Tibial nerve (tissue), 4 donors: ENCODE data around the gene NOSTRIN. TPM values are rescaled to one million over a fixed set of nuclear protein-coding genes. Genes with fewer than 3 reads are reported as not detected.

Experiments used
- DNase-seq, 2 donors: peaks; one replicate each; pipeline ENCODE4 v3.0.0-alpha.2; 2019; ENCODE audit warnings: low spot score in 2 of 2
- H3K27ac ChIP-seq, 4 donors: fragments of 200-600 bp; sonication (generic) in 3 of 4; one replicate each; pipeline ENCODE4 v1.5.1; 2017 to 2019; ENCODE audit warnings: mild to moderate bottlenecking in 1 of 4
- H3K27me3 ChIP-seq, 2 donors: fragments of 200-600 bp; sonication (generic) in 1 of 2; one replicate each; pipeline versions ENCODE4 v1.5.1 to v1.6.0; 2017 to 2019
- H3K36me3 ChIP-seq, 3 donors: fragments of 200-600 bp; sonication (generic); one replicate each; pipeline ENCODE4 v1.5.1; 2018 to 2019
- H3K4me1 ChIP-seq, 4 donors: fragments of 200-600 bp; sonication (generic) in 3 of 4; one replicate each; pipeline ENCODE4 v1.5.1; 2017 to 2019
- H3K4me3 ChIP-seq, 4 donors: fragments of 200-600 bp; sonication (generic) in 3 of 4; one replicate each; pipeline ENCODE4 v1.5.1; 2017 to 2019; ENCODE audit warnings: mild to moderate bottlenecking in 1 of 4, moderate library complexity in 1 of 4
- H3K9me3 ChIP-seq, 4 donors: fragments of 200-600 bp; sonication (generic) in 3 of 4; one replicate each; pipeline ENCODE4 v1.5.1; 2017 to 2019
- CTCF ChIP-seq, 5 experiments: fragments of 200-600 bp in 3 of 5; fragments of 450-650 bp in 2 of 5; sonication (generic) in 3 of 5; IDR thresholded peaks; one replicate each; pipeline ENCODE4 v1.5.1; 2016 to 2019; ENCODE audit warnings: antibody characterized with exemption in 5 of 5, mild to moderate bottlenecking in 3 of 5, moderate library complexity in 2 of 5
- EP300 ChIP-seq, 2 donors: sonication (generic); formaldehyde crosslinking; IDR thresholded peaks; one replicate each; pipeline ENCODE4 v1.6.1; 2017; ENCODE audit warnings: antibody characterized with exemption in 2 of 2, mild to moderate bottlenecking in 1 of 2
- POLR2A ChIP-seq, 2 donors: fragments of 450-650 bp; IDR thresholded peaks; one replicate each; pipeline ENCODE4 v1.6.1; 2017; ENCODE audit warnings: antibody characterized with exemption in 2 of 2, mild to moderate bottlenecking in 2 of 2, moderate library complexity in 2 of 2
- WGBS, 2 donors: methylation state at CpG; one replicate each; pipeline ENCODE4 v1.1.5; 2018; 5-methylcytosine and 5-hydroxymethylcytosine counted together
- total RNA-seq, 4 donors: library from RNA; depleted of rRNA; stranded (reverse); fragments of >200 nt; gene quantifications; one replicate each; pipeline ENCODE4 v1.1.0, GENCODE V29; 2016

NOSTRIN gene
- total RNA-seq, 4 donors from 2014 or later, result 6.3 to 42.4 (median 24.4) TPM

GRCh38 chr2:168901003-168901402 is 98.6 kb downstream of the NOSTRIN start, which contains the start of gene G6PC2:
G6PC2 (plus strand) TSS chr2:168901291; CDS start chr2:168901332, 41 bp downstream.
- Histone ChIP-seq H3K9me3 (no peaks in the 10 kb centered on the region), H3K27ac (no peak within 1 kb of the TSS), H3K4me3 (no peak within 1 kb of the TSS), H3K27me3 (no peaks in the 10 kb centered on the region), H3K36me3 (no peaks in the 10 kb centered on the region), H3K4me1 (no peaks in the 10 kb centered on the region)
- no peak for DNase-seq
- WGBS, 2 donors, result 53 to 64% methylated on average over 5 of the region's 5 CpGs
- TF ChIP-seq EP300 (IDR thresholded peaks at IDR 0.05), result no peak

GRCh38 chr2:168903888-168904287 is 101.5 kb downstream of the NOSTRIN start:
- TF ChIP-seq CTCF (IDR thresholded peaks at IDR 0.05), result no peak
- TF ChIP-seq EP300 (IDR thresholded peaks at IDR 0.05), result no peak
- no peak for TF ChIP-seq POLR2A (IDR thresholded peaks at IDR 0.05)
- H3K4me1 ChIP-seq, result no peaks in the 10 kb centered on the region
- no peaks in the 10 kb centered on the region for H3K27me3 ChIP-seq
- no peak for DNase-seq
- H3K36me3 ChIP-seq, result no peaks in the 10 kb centered on the region
- no peak overlapping the region for H3K27ac ChIP-seq
- no peak overlapping the region for H3K4me3 ChIP-seq
- no peaks in the 10 kb centered on the region for H3K9me3 ChIP-seq
- 93 to 98% methylated on average over 2 of the region's 2 CpGs for WGBS, 2 donors

GRCh38 chr2:168904358-168904757 is 101.9 kb downstream of the NOSTRIN start:
- TF ChIP-seq CTCF (IDR thresholded peaks at IDR 0.05) (no peak), EP300 (IDR thresholded peaks at IDR 0.05) (no peak), POLR2A (IDR thresholded peaks at IDR 0.05) (no peak)
- H3K27ac ChIP-seq, result no peak overlapping the region
- H3K4me1 ChIP-seq, result no peaks in the 10 kb centered on the region
- no peaks in the 10 kb centered on the region for H3K27me3 ChIP-seq
- 94 to 96% methylated on average over 3 of the region's 3 CpGs for WGBS, 2 donors
- no peak overlapping the region for H3K4me3 ChIP-seq
- no peaks in the 10 kb centered on the region for H3K9me3 ChIP-seq
- DNase-seq, result no peak
- H3K36me3 ChIP-seq, result no peaks in the 10 kb centered on the region

- H3K36me3 ChIP-seq, result no peaks in the 10 kb centered on the region
- 85 to 91% methylated on average over 8 of the region's 8 CpGs for WGBS, 2 donors
- H3K9me3 ChIP-seq, result no peaks in the 10 kb centered on the region
- DNase-seq, result no peak
- TF ChIP-seq CTCF (IDR thresholded peaks at IDR 0.05) (no peak), POLR2A (IDR thresholded peaks at IDR 0.05) (no peak), EP300 (IDR thresholded peaks at IDR 0.05) (no peak)
- peaks cover 0 to 8% (median 0%) of the 10 kb centered on the region in 4 donors for H3K4me1 ChIP-seq
- no peak overlapping the region for H3K27ac ChIP-seq
- no peaks in the 10 kb centered on the region for H3K27me3 ChIP-seq
- H3K4me3 ChIP-seq, result no peak overlapping the region
Observed at GRCh38 chr2:168907940-168908662, 105.7 kb downstream of the NOSTRIN start.

GRCh38 chr2:168910330-168910729 is 107.9 kb downstream of the NOSTRIN start:
- Histone ChIP-seq H3K36me3 (no peaks in the 10 kb centered on the region), H3K27me3 (no peaks in the 10 kb centered on the region), H3K4me1 (peaks cover 0 to 9% (median 0%) of the 10 kb centered on the region in 4 donors), H3K4me3 (no peak overlapping the region), H3K9me3 (no peaks in the 10 kb centered on the region), H3K27ac (no peak overlapping the region)
- TF ChIP-seq POLR2A (IDR thresholded peaks at IDR 0.05) (no peak), CTCF (IDR thresholded peaks at IDR 0.05) (no peak), EP300 (IDR thresholded peaks at IDR 0.05) (no peak)
- 53 to 59% methylated on average over 5 of the region's 5 CpGs for WGBS, 2 donors
- no peak for DNase-seq
